Measurements from ENCODE around the gene NAALADL2.

The NAALADL2 gene

DNA sequence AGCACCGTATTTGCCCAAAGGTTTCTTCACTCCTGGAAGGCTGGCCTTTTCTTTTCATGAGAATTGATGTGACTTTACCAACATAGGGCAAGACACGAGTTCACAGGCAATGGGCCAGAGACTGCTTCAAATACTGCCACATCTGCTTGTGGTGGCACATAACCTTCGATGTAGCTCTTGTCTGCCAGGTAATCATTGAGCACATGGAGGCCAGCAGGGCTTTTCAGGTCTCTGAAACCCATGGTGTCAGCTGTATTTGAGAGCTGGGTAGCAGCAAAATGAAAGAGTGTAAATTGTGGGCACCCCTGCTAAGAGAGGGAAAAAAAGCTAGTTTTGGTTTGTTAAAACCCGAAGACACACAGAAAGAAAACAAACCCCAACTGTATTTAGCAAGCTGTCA lies 200.7 kb downstream of the NAALADL2 start:
- no peaks in the 10 kb centered on the region for H3K27me3 ChIP-seq
- intact Hi-C loops (cut with DNase I; ENCODE audit: low total_unique reads) = no loop called here
- no peaks in the 10 kb centered on the region for H3K36me3 ChIP-seq
- H3K27ac ChIP-seq = no peak overlapping the region
- H3K4me3 ChIP-seq = no peak overlapping the region
- H3K9me3 ChIP-seq = no peaks in the 10 kb centered on the region
- TF ChIP-seq, protein P1, sequence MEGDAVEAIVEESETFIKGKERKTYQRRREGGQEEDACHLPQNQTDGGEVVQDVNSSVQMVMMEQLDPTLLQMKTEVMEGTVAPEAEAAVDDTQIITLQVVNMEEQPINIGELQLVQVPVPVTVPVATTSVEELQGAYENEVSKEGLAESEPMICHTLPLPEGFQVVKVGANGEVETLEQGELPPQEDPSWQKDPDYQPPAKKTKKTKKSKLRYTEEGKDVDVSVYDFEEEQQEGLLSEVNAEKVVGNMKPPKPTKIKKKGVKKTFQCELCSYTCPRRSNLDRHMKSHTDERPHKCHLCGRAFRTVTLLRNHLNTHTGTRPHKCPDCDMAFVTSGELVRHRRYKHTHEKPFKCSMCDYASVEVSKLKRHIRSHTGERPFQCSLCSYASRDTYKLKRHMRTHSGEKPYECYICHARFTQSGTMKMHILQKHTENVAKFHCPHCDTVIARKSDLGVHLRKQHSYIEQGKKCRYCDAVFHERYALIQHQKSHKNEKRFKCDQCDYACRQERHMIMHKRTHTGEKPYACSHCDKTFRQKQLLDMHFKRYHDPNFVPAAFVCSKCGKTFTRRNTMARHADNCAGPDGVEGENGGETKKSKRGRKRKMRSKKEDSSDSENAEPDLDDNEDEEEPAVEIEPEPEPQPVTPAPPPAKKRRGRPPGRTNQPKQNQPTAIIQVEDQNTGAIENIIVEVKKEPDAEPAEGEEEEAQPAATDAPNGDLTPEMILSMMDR (IDR thresholded peaks at IDR 0.05) = no peak
- H3K4me1 ChIP-seq = no peaks in the 10 kb centered on the region
- DNase-seq = no peak

DNA sequence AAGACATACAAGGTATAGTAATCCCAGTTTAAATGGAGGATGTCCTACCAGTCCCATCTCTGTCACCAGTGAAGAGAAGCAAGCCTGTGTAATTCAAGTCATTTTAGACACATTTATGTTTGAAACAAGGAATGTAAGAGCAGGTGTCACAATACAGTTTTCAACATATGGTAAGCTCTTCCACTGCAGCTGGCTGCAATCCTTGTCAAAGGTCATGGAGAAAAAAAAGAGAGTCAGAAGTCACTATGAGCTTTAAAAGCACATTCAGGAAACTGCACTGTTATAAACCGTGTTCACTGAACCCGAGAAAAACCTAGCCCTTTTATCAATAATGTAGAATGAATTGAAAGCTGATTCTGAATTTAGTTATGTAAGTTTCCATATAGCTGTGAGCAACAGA lies 206.4 kb downstream of the NAALADL2 start:
- Histone ChIP-seq H3K9me3 (no peaks in the 10 kb centered on the region), H3K4me3 (no peak overlapping the region), H3K4me1 (no peaks in the 10 kb centered on the region), H3K36me3 (no peaks in the 10 kb centered on the region), H3K27me3 (no peaks in the 10 kb centered on the region), H3K27ac (no peak overlapping the region)
- TF ChIP-seq, protein P1 (IDR thresholded peaks at IDR 0.05) = no peak
- no peak for DNase-seq
- intact Hi-C loops (cut with DNase I; ENCODE audit: low total_unique reads) = no loop called here

- Histone ChIP-seq H3K4me1 (peaks cover 0 to 7% (median 0%) of the 10 kb centered on the region in 4 donors), H3K27ac (no peak overlapping the region), H3K27me3 (no peaks in the 10 kb centered on the region), H3K9me3 (no peaks in the 10 kb centered on the region), H3K36me3 (no peaks in the 10 kb centered on the region), H3K4me3 (no peak overlapping the region)
- intact Hi-C loops (cut with DNase I; ENCODE audit: low total_unique reads) = no loop called here
- no peak for DNase-seq
- TF ChIP-seq, protein P1 (IDR thresholded peaks at IDR 0.05) = no peak
Observed at GRCh38 chr3:175066617-175067415, 207.7 kb downstream of the NAALADL2 start.

DNA sequence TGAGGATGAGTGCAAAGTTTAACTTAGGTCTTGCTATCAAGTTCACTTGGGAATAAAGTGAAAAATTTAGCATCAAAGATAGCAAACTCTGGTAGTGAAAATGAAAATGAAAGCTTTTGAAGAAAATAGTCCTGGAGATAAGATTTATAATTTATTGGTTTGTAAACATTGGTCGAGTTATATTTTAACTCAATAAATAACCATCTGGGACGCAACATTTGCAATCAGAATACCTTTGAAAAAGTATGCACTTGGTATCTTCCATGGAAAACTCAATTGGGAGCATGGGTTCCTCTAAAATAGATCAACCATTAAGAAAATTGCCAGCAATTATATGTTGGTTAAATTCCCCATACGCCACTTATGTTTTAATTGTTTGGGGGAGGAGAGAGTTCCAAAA lies 209.5 kb downstream of the NAALADL2 start:
- Histone ChIP-seq H3K27me3 (no peaks in the 10 kb centered on the region), H3K4me1 (peaks cover 0 to 12% (median 0%) of the 10 kb centered on the region in 4 donors), H3K9me3 (no peaks in the 10 kb centered on the region), H3K27ac (no peak overlapping the region), H3K4me3 (no peak overlapping the region), H3K36me3 (no peaks in the 10 kb centered on the region)
- intact Hi-C loops (cut with DNase I; ENCODE audit: low total_unique reads) = no loop called here
- TF ChIP-seq, protein P1 (IDR thresholded peaks at IDR 0.05) = no peak
- DNase-seq = no peak

- no peaks in the 10 kb centered on the region for H3K27me3 ChIP-seq
- H3K9me3 ChIP-seq = no peaks in the 10 kb centered on the region
- no peaks in the 10 kb centered on the region for H3K36me3 ChIP-seq
- TF ChIP-seq, protein P1 (IDR thresholded peaks at IDR 0.05) = no peak
- H3K4me1 ChIP-seq = peaks cover 0 to 12% (median 0%) of the 10 kb centered on the region in 4 donors
- H3K4me3 ChIP-seq = no peak overlapping the region
- intact Hi-C loops (cut with DNase I; ENCODE audit: low total_unique reads) = no loop called here
- DNase-seq = no peak
- no peak overlapping the region for H3K27ac ChIP-seq
Observed at GRCh38 chr3:175070946-175071345, 211.8 kb downstream of the NAALADL2 start.

Measured in tibial artery (tissue), 4 donors.